ENCODE data around the gene IGSF21.

IGSF21 gene

DNA sequence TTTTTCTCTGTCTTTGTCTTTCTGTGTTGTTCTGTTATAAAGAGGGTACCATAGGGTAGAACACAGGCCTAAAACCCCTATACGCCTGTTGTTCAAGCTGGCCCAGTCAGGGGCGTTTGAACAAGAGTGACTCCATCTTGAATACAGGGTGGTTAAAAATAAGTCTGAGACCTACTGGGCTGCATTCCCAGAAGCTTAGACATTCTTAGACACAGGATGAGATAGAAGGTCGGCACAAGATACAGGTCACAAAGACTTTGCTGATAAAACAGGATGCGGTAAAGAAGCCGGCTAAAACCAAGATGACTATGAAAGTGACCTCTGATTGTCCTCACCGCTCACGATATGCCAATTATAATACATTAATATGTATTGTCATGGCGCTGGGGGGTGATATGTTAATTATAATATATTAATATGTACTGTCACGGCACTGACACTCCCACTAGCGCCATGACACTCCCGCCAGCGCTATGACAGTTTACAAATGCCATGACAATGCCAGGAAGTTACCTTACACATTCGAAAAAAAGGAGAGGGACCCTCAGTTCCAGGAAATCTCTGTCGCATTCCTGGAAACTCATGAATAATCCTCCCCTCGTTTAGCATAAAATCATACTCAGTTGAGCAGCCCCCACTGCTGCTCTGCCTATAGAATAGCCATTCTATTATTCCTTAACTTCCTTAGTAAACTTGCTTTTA is 314.6 kb downstream of the IGSF21 start:
- DNase-seq (ENCODE audit: low spot score): no peak

DNA sequence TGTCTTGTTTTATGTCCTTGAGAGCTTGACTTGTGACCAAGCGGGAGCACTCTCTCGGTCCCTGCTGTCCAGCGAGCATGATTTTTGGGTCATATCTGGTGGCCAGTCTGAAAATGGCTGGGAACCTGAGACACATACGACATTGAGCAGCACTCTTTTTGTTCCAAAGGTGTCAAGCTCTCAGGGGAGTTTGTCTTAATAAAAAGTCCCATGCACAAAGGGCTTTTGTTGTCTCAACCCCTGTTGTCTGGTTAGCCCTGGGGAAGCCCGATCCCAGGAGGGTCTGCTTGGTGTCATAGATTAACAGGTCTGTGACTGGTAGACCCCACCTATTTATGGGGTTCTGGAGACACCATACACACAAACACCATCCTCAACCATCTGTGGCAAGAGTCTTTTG is 315.4 kb downstream of the IGSF21 start:
- TF ChIP-seq, protein P1, sequence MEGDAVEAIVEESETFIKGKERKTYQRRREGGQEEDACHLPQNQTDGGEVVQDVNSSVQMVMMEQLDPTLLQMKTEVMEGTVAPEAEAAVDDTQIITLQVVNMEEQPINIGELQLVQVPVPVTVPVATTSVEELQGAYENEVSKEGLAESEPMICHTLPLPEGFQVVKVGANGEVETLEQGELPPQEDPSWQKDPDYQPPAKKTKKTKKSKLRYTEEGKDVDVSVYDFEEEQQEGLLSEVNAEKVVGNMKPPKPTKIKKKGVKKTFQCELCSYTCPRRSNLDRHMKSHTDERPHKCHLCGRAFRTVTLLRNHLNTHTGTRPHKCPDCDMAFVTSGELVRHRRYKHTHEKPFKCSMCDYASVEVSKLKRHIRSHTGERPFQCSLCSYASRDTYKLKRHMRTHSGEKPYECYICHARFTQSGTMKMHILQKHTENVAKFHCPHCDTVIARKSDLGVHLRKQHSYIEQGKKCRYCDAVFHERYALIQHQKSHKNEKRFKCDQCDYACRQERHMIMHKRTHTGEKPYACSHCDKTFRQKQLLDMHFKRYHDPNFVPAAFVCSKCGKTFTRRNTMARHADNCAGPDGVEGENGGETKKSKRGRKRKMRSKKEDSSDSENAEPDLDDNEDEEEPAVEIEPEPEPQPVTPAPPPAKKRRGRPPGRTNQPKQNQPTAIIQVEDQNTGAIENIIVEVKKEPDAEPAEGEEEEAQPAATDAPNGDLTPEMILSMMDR (IDR thresholded peaks at IDR 0.05): no peak
- Histone ChIP-seq H3K27ac (no peak overlapping the region), H3K4me3 (no peak overlapping the region)
- no peak for DNase-seq (ENCODE audit: low spot score)

More for the DNA sequence above, 314.6 kb downstream of the IGSF21 start:
- Histone ChIP-seq H3K27ac (no peak overlapping the region), H3K4me3 (no peak overlapping the region)
- TF ChIP-seq, protein P1 (IDR thresholded peaks at IDR 0.05): no peak

- TF ChIP-seq, protein P1 (IDR thresholded peaks at IDR 0.05): no peak
- Histone ChIP-seq H3K27ac (no peak overlapping the region), H3K4me3 (no peak overlapping the region)
- no peak for DNase-seq (ENCODE audit: low spot score)
Measured at GRCh38 chr1:18426580-18426979, 319.0 kb downstream of the IGSF21 start.
